IPS-20b (cell line): ENCODE results near the gene CTNNA2.

ENCODE experiments used
- H3K27ac ChIP-seq: one replicate; pipeline ENCODE4 v1.5.1; 2013; ENCODE audit warnings: low read length
- H3K27me3 ChIP-seq: 2 replicates; pipeline ENCODE4 v1.6.1; 2013; ENCODE audit warnings: mild to moderate bottlenecking, low read length, inconsistent platforms; ENCODE audit not compliant: insufficient read depth
- H3K36me3 ChIP-seq: 2 replicates; pipeline ENCODE4 v1.6.1; 2013; ENCODE audit warnings: low read depth, mild to moderate bottlenecking, inconsistent platforms, low read length, moderate library complexity; ENCODE audit not compliant: insufficient read depth
- H3K4me1 ChIP-seq: 2 replicates; pipeline ENCODE4 v1.6.1; 2013; ENCODE audit warnings: mild to moderate bottlenecking, control low read depth, inconsistent platforms, low read length, moderate library complexity; ENCODE audit not compliant: insufficient read depth
- H3K4me3 ChIP-seq: 2 replicates; pipeline ENCODE4 v1.5.1; 2013; ENCODE audit warnings: mild to moderate bottlenecking, low read length, inconsistent platforms
- H3K9ac ChIP-seq: 2 replicates; pipeline ENCODE4 v1.6.1; 2013; ENCODE audit warnings: low read depth, mild to moderate bottlenecking, inconsistent platforms, low read length, moderate library complexity
- H3K9me3 ChIP-seq: 2 replicates; pipeline ENCODE4 v1.6.1; 2013; ENCODE audit warnings: mild to moderate bottlenecking, low read depth, low read length, inconsistent platforms; ENCODE audit not compliant: insufficient read depth

The CTNNA2 gene

GRCh38 chr2:80490964-80491363, 978.1 kb downstream of the CTNNA2 start:
- H3K36me3 ChIP-seq, result no peaks in the 10 kb centered on the region
- no peak overlapping the region for H3K27ac ChIP-seq
- no peaks in the 10 kb centered on the region for H3K4me1 ChIP-seq

DNA sequence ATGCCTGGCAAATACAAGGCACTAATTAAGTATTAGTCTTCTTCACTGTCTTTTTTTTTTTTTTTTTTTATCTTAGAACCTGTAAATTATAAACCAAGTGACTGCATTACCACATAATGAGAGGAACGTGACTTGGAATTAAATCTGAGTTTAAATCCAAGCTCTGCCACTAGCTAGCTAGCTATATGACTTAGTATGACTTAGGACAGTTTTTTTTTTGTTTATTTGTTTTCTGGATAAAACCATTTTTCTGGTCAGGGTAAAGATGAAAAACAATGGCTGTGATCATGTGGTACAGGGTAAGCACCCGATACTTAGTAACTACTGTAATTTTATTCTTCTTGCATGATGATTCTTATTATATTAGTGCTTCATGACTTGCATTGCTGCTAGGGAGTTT, 983.5 kb downstream of the CTNNA2 start:
- H3K27ac ChIP-seq, result no peak overlapping the region

More at GRCh38 chr2:80490964-80491363, 978.1 kb downstream of the CTNNA2 start:
- no peaks in the 10 kb centered on the region for H3K27me3 ChIP-seq
- no peak overlapping the region for H3K9ac ChIP-seq
- no peak overlapping the region for H3K4me3 ChIP-seq
- H3K9me3 ChIP-seq, result no peaks in the 10 kb centered on the region

GRCh38 chr2:80496775-80497174, 983.9 kb downstream of the CTNNA2 start:
- Histone ChIP-seq H3K4me3 (no peak overlapping the region), H3K9me3 (no peaks in the 10 kb centered on the region), H3K27me3 (no peaks in the 10 kb centered on the region), H3K9ac (no peak overlapping the region), H3K4me1 (no peaks in the 10 kb centered on the region), H3K36me3 (no peaks in the 10 kb centered on the region), H3K27ac (no peak overlapping the region)

More for the DNA sequence above, 983.5 kb downstream of the CTNNA2 start:
- Histone ChIP-seq H3K27me3 (no peaks in the 10 kb centered on the region), H3K4me3 (no peak overlapping the region), H3K9me3 (no peaks in the 10 kb centered on the region), H3K4me1 (no peaks in the 10 kb centered on the region), H3K9ac (no peak overlapping the region), H3K36me3 (no peaks in the 10 kb centered on the region)

GRCh38 chr2:80499095-80499494, 986.2 kb downstream of the CTNNA2 start:
- no peaks in the 10 kb centered on the region for H3K36me3 ChIP-seq
- H3K27ac ChIP-seq, result no peak overlapping the region
- no peak overlapping the region for H3K9ac ChIP-seq
- H3K4me3 ChIP-seq, result no peak overlapping the region
- no peaks in the 10 kb centered on the region for H3K9me3 ChIP-seq
- H3K27me3 ChIP-seq, result no peaks in the 10 kb centered on the region
- H3K4me1 ChIP-seq, result no peaks in the 10 kb centered on the region

DNA sequence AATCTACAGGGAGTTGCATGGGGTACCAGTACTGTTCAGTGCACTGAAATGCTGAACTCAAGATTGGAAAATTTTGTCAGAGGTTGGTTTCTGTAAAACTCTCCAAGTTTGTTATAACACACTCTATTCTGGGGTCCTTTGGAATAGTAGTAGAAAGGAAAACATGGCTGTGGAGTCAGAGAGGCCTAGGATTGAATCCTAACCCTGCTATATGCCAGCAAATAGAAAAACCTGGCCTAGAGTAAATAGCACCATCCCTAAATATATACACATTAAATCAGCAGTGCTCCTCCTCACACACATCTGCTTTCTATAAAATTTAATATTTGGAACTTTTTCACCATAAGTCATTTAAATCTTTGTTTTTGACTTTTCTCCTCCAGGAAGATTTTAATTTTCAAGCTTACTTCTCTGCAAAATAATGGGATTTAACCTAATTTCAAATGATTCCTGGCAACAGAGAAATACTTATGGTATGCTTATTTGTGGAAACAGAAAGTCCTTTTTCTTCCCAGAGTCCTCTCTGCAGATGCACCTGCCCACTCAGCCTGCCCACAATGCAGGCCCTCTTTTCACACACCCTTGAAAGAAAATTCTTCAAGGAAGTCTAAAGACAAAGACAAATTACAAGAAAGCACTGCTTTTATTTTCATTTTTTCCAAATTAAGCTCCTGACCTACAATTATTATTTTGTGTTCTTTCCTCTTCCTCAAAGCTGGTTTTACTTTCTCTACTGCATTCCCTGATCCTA, 989.2 kb downstream of the CTNNA2 start:
- H3K4me1 ChIP-seq, result no peaks in the 10 kb centered on the region
- H3K27me3 ChIP-seq, result no peaks in the 10 kb centered on the region
- H3K27ac ChIP-seq, result no peak overlapping the region
- H3K9ac ChIP-seq, result no peak overlapping the region
- no peak overlapping the region for H3K4me3 ChIP-seq
- H3K36me3 ChIP-seq, result no peaks in the 10 kb centered on the region
- H3K9me3 ChIP-seq, result no peaks in the 10 kb centered on the region

DNA sequence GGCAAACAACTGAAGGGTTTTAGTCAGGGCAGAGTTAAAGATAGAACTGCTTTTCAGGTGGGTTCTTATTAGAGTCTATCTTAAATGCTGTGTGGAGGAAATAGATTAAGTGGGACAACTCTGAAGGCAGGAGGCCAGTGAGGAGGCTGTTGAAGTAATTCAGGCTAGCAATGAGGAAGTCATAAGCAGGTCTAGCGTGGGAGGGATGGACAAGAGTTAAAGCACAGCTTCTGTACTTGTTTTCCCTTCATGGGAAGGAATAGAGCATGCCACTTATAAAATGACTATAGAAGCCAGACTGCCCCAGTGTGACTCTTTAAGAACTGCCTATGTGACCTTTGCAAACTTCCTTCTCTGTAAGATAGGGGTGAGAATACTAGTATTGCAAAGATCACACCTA, 993.7 kb downstream of the CTNNA2 start:
- Histone ChIP-seq H3K36me3 (no peaks in the 10 kb centered on the region), H3K27ac (no peak overlapping the region), H3K4me1 (no peaks in the 10 kb centered on the region)

GRCh38 chr2:80510716-80511115, 997.9 kb downstream of the CTNNA2 start:
- H3K9me3 ChIP-seq, result no peaks in the 10 kb centered on the region
- H3K27ac ChIP-seq, result no peak overlapping the region
- no peak overlapping the region for H3K9ac ChIP-seq
- no peaks in the 10 kb centered on the region for H3K27me3 ChIP-seq
- no peaks in the 10 kb centered on the region for H3K4me1 ChIP-seq
- no peak overlapping the region for H3K4me3 ChIP-seq
- H3K36me3 ChIP-seq, result no peaks in the 10 kb centered on the region

More for the DNA sequence above, 993.7 kb downstream of the CTNNA2 start:
- H3K4me3 ChIP-seq, result no peak overlapping the region
- H3K9ac ChIP-seq, result no peak overlapping the region
- no peaks in the 10 kb centered on the region for H3K9me3 ChIP-seq
- no peaks in the 10 kb centered on the region for H3K27me3 ChIP-seq

DNA sequence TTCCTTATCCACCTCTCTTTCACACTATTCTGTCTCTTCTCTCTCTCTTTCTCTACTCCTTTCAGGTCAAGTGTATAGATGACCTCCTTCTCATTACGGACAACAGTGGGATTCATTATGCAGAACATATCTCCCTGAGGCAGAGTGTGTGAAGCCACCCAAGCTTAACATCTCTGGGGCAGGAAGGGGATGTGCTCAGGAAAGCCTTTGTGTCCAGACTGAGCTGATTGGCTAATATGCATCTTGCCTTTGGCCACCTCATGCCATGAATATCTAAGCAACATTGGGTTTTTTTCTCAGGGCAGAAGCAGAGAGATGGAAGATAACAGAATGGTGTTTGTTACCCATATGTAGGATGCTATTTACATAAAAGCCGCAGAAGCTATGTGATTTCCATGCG, 1003.1 kb downstream of the CTNNA2 start:
- Histone ChIP-seq H3K4me3 (no peak overlapping the region), H3K36me3 (no peaks in the 10 kb centered on the region), H3K9ac (no peak overlapping the region), H3K9me3 (no peaks in the 10 kb centered on the region), H3K27me3 (no peaks in the 10 kb centered on the region), H3K27ac (no peak overlapping the region), H3K4me1 (no peaks in the 10 kb centered on the region)

DNA sequence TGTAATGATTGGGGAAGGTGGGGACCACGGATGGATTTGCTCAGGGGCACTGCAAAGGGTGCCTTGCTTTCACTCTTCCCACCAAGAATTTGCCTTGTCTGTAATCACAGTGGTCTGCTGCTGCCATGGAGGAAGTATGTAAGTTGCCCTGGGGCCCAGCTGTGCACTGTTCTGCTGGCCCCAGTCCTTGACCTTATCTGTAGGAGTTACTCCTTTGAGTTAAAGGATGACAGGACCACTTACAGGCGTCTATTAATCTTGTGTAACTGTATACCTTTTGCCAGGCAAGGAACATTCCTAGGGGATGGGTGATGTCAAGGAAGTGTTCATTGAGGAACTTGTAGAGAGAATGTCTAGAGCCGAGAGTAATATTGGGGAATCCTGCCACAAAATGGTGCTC, 1004.5 kb downstream of the CTNNA2 start:
- Histone ChIP-seq H3K4me1 (no peaks in the 10 kb centered on the region), H3K9ac (no peak overlapping the region), H3K27ac (no peak overlapping the region), H3K36me3 (no peaks in the 10 kb centered on the region), H3K4me3 (no peak overlapping the region), H3K27me3 (no peaks in the 10 kb centered on the region), H3K9me3 (no peaks in the 10 kb centered on the region)

DNA sequence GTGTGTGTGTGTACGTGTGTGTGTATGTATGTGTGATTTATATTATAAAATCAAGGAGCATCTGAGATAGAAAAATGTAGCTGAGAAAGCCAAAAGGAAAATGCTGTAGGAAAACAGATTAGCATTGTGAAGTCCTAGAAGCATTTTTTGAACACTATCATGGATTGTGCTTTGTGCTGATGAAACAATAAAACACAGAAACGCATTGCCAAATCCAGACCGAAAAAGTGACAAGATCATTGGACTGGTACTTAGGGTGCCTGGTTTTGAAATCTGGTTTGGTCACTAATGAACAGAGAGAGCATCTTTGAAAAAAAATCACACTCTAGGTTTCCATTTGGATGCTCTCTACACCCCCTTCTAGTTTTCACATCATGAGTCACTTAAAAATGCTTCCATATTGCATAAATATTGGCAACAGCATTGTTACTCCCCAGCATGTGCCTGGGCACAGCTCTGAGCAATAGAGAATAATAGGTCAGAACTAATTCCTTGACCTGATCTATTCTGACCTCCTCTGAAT, 1006.3 kb downstream of the CTNNA2 start:
- H3K4me1 ChIP-seq, result no peaks in the 10 kb centered on the region
- no peak overlapping the region for H3K9ac ChIP-seq
- H3K9me3 ChIP-seq, result no peaks in the 10 kb centered on the region
- H3K27ac ChIP-seq, result no peak overlapping the region
- no peaks in the 10 kb centered on the region for H3K27me3 ChIP-seq
- H3K4me3 ChIP-seq, result no peak overlapping the region
- H3K36me3 ChIP-seq, result no peaks in the 10 kb centered on the region

DNA sequence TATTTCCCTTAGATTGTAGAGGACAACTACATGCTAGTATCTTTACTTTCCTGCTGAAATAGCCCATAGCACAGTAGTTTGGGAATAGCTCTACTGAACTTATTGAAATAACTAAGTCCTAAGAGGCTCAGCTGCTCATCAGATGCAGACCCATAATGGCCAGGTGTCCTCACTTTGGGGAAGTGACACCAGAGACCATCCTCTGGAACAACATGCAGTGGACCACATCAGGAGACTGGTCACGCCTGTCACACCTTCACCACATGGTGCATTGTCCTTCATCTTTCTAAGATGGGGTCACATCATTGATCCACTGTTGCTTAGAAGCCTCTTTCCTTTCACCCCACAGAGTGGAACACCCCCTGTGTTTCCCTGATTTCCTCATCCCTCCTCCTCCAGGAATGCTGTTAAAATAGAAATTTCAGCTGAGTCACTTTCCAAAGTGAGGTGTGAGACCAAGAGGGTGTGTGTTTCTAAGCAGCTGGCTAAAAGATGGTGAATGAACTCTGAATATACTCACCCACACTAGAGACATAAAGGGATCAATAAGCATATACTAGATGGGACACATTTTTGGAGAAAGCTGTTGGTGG, 1006.9 kb downstream of the CTNNA2 start:
- Histone ChIP-seq H3K9ac (no peak overlapping the region), H3K27me3 (no peaks in the 10 kb centered on the region), H3K9me3 (no peaks in the 10 kb centered on the region), H3K4me1 (no peaks in the 10 kb centered on the region), H3K36me3 (no peaks in the 10 kb centered on the region), H3K4me3 (no peak overlapping the region), H3K27ac (no peak overlapping the region)

DNA sequence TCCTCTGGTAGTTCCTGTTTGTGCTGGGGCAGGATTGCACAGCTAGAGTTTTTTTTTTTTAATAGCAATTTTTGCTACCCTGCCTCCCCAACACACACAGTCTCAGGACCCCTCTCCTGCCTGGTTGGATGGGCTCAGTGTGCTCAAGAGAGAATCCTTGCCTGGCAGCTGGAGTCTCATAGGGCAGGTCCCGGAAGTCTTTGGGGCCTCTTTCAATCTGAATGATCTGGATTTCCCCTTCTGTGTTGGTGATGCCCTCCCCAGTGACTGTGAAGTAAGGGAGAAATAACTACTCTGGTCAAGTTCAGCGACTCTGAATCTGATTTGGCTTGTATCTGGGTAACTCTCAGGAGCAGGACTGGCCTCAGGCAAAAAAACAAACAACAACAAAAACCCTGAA, 1012.3 kb downstream of the CTNNA2 start:
- H3K36me3 ChIP-seq, result no peaks in the 10 kb centered on the region
- H3K4me1 ChIP-seq, result no peaks in the 10 kb centered on the region
- no peaks in the 10 kb centered on the region for H3K9me3 ChIP-seq
- H3K27ac ChIP-seq, result no peak overlapping the region
- H3K4me3 ChIP-seq, result no peak overlapping the region
- H3K9ac ChIP-seq, result no peak overlapping the region
- H3K27me3 ChIP-seq, result no peaks in the 10 kb centered on the region
